KMS-11 (cell line): ENCODE measurements around the gene TET2.

Experiments used
- H2AFZ ChIP-seq: fragments of 200-600 bp; sonication (generic); 2 replicates; pipeline ENCODE4 v1.6.1; 2016; ENCODE audit warnings: antibody characterized with exemption, mixed run types, low read depth
- H3K27ac ChIP-seq: fragments of 200-600 bp; sonication (generic); 2 replicates; pipeline ENCODE4 v1.6.1; 2016; ENCODE audit warnings: mild to moderate bottlenecking, mixed run types
- H3K27me3 ChIP-seq: fragments of 200-600 bp; sonication (generic); 2 replicates; pipeline ENCODE4 v1.6.1; 2017; ENCODE audit warnings: mild to moderate bottlenecking, low read depth, mixed run types, moderate library complexity; ENCODE audit not compliant: insufficient read depth
- H3K36me3 ChIP-seq: fragments of 200-600 bp; sonication (generic); 2 replicates; pipeline ENCODE4 v1.6.1; 2017; ENCODE audit warnings: mild to moderate bottlenecking, mixed run types; ENCODE audit not compliant: insufficient read depth
- H3K4me1 ChIP-seq: fragments of 200-600 bp; sonication (generic); 2 replicates; pipeline ENCODE4 v1.6.1; 2016; ENCODE audit warnings: mild to moderate bottlenecking, low read depth, mixed run types; ENCODE audit not compliant: poor library complexity, severe bottlenecking
- H3K4me2 ChIP-seq: fragments of 200-600 bp; sonication (generic); 2 replicates; pipeline ENCODE4 v1.7.0; 2016; ENCODE audit warnings: mild to moderate bottlenecking, mixed run types
- H3K4me3 ChIP-seq: fragments of 200-600 bp; sonication (generic); IDR thresholded peaks from 2 replicates; pipeline ENCODE4 v1.6.1; 2017; ENCODE audit warnings: low read depth, low read length, mixed read lengths; ENCODE audit not compliant: insufficient read depth
- H3K79me2 ChIP-seq: fragments of 200-600 bp; sonication (generic); 2 replicates; pipeline ENCODE4 v1.6.1; 2016; ENCODE audit warnings: low read depth, mixed run types; ENCODE audit not compliant: insufficient read depth
- H3K9ac ChIP-seq: fragments of 200-600 bp; sonication (generic); 2 replicates; pipeline ENCODE4 v1.6.1; 2016; ENCODE audit warnings: mild to moderate bottlenecking, mixed run types
- H4K20me1 ChIP-seq: fragments of 200-600 bp; sonication (generic); 2 replicates; pipeline ENCODE4 v1.6.1; 2016; ENCODE audit warnings: mild to moderate bottlenecking, mixed run types; ENCODE audit not compliant: insufficient read depth
- CTCF ChIP-seq: fragments of 200-600 bp; sonication (generic); conservative IDR thresholded peaks from 2 replicates; pipeline ENCODE4 v1.6.1; 2017; ENCODE audit warnings: low read depth, mild to moderate bottlenecking, antibody characterized with exemption, low read length, moderate library complexity, mixed read lengths

TET2 gene

DNA sequence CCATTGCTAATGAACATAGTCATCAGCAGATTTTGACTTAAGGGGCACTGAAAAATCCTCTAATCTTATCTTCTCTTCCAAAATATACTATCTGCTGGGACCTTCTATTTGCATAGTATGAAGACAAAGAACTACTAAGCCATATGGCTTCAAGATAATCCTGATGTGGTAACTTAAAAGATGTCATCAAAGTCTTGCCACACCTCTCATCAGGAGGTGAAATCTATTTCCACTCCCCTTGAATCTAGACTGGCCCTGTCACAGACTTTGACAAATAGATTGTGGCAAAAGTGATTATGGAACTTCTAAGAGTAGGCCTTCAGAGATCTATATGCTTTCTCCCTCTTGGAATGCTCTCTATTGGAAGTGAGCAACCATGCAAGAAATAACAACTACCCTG, 27.3 kb upstream of the TET2 start:
- Histone ChIP-seq H3K27me3 (no peaks in the 10 kb centered on the region), H3K4me3 (no peak overlapping the region), H3K36me3 (no peaks in the 10 kb centered on the region), H3K4me2 (no peak overlapping the region), H3K9ac (no peak overlapping the region), H3K27ac (no peak overlapping the region), H3K79me2 (no peaks in the 10 kb centered on the region), H4K20me1 (no peaks in the 10 kb centered on the region), H2AFZ (no peak overlapping the region), H3K4me1 (no peaks in the 10 kb centered on the region)
- no peak for TF ChIP-seq CTCF

GRCh38 chr4:105120626-105121025, 26.1 kb upstream of the TET2 start:
- H3K4me2 ChIP-seq: no peak overlapping the region
- no peaks in the 10 kb centered on the region for H3K36me3 ChIP-seq
- no peaks in the 10 kb centered on the region for H3K79me2 ChIP-seq
- no peaks in the 10 kb centered on the region for H4K20me1 ChIP-seq
- H3K4me3 ChIP-seq: no peak overlapping the region
- H3K27me3 ChIP-seq: no peaks in the 10 kb centered on the region
- H3K9ac ChIP-seq: no peak overlapping the region
- H2AFZ ChIP-seq: no peak overlapping the region
- no peak overlapping the region for H3K27ac ChIP-seq
- H3K4me1 ChIP-seq: no peaks in the 10 kb centered on the region
- TF ChIP-seq CTCF: no peak

DNA sequence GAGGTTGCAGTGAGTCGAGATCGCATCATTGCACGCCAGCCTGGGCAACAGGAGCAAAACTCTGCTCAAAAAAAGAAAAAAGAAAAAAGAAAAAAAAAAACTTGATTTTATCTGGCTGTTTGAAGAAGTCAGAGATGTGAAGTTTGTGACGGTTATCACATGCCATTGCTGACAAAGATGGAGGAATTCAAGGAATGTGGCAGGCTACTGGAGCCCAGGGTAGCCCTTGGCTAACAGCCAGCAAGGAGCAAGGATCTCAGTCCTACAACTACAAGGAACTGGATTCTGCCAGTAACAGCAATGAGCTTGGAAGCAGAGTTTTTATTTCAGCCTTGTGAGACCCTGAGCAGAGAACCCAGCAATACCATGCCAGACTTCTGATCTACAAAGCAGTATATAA, 24.3 kb upstream of the TET2 start:
- Histone ChIP-seq H4K20me1 (no peaks in the 10 kb centered on the region), H3K27ac (no peak overlapping the region), H2AFZ (no peak overlapping the region), H3K4me2 (no peak overlapping the region), H3K36me3 (no peaks in the 10 kb centered on the region), H3K27me3 (no peaks in the 10 kb centered on the region), H3K4me3 (no peak overlapping the region), H3K79me2 (no peaks in the 10 kb centered on the region), H3K9ac (no peak overlapping the region), H3K4me1 (no peaks in the 10 kb centered on the region)
- no peak for TF ChIP-seq CTCF

GRCh38 chr4:105126311-105127169, 20.1 kb upstream of the TET2 start:
- Histone ChIP-seq H3K4me2 (no peak overlapping the region), H3K4me1 (no peaks in the 10 kb centered on the region), H4K20me1 (no peaks in the 10 kb centered on the region), H3K27me3 (no peaks in the 10 kb centered on the region), H3K79me2 (no peaks in the 10 kb centered on the region), H3K4me3 (no peak overlapping the region), H3K36me3 (no peaks in the 10 kb centered on the region), H3K27ac (no peak overlapping the region), H3K9ac (no peak overlapping the region), H2AFZ (no peak overlapping the region)
- no peak for TF ChIP-seq CTCF
